H9 (cell line): ENCODE data around the gene EPHA4. TPM values are rescaled to one million over a fixed set of nuclear protein-coding genes. Genes with fewer than 3 reads are reported as not detected.

ENCODE experiments used
- DNase-seq: peaks from one replicate; pipeline ENCODE4 v3.0.0-alpha.2; 2017
- H2AFZ ChIP-seq: one replicate; pipeline ENCODE4 v1.6.1; 2013; ENCODE audit warnings: mild to moderate bottlenecking, low read length, control low read depth, moderate library complexity
- H2AK5ac ChIP-seq: 2 replicates; pipeline ENCODE4 v1.6.1; 2013; ENCODE audit warnings: low read length, control low read depth, mixed read lengths; ENCODE audit not compliant: insufficient read length
- H2BK120ac ChIP-seq: one replicate; pipeline ENCODE4 v1.6.1; 2013; ENCODE audit warnings: low read depth, mild to moderate bottlenecking, low read length, control low read depth, inconsistent platforms; ENCODE audit not compliant: poor library complexity, severe bottlenecking
- H2BK12ac ChIP-seq: 2 replicates; pipeline ENCODE4 v1.6.1; 2013; ENCODE audit warnings: low read length, control low read depth, mixed read lengths, low read depth; ENCODE audit not compliant: insufficient read length
- H2BK15ac ChIP-seq: 2 replicates; pipeline ENCODE4 v1.6.1; 2013; ENCODE audit warnings: low read depth, low read length, control low read depth
- H2BK20ac ChIP-seq: one replicate; pipeline ENCODE4 v1.6.1; 2013; ENCODE audit warnings: low read depth, mild to moderate bottlenecking, low read length, control low read depth, inconsistent platforms; ENCODE audit not compliant: poor library complexity, severe bottlenecking
- H2BK5ac ChIP-seq: 2 replicates; pipeline ENCODE4 v1.6.1; 2013; ENCODE audit warnings: low read length, control low read depth, mixed read lengths; ENCODE audit not compliant: insufficient read length
- H3K14ac ChIP-seq: 2 replicates; pipeline ENCODE4 v1.6.1; 2013; ENCODE audit warnings: low read length, control low read depth; ENCODE audit not compliant: insufficient read depth
- H3K18ac ChIP-seq: 2 replicates; pipeline ENCODE4 v1.6.1; 2013; ENCODE audit warnings: low read depth, mild to moderate bottlenecking, mixed read lengths, low read length, control low read depth; ENCODE audit not compliant: insufficient read length
- H3K23ac ChIP-seq: 2 replicates; pipeline ENCODE4 v1.6.1; 2013; ENCODE audit warnings: low read length, control low read depth, mixed read lengths, low read depth; ENCODE audit not compliant: insufficient read length
- H3K23me2 ChIP-seq: 2 replicates; pipeline ENCODE4 v1.6.1; 2013; ENCODE audit warnings: low read depth, mild to moderate bottlenecking, mixed read lengths, low read length, control low read depth; ENCODE audit not compliant: insufficient read length, poor library complexity, severe bottlenecking
- H3K27ac ChIP-seq: 2 replicates; pipeline ENCODE4 v1.5.1; 2013; ENCODE audit warnings: low read length, control low read depth, mixed read lengths, low read depth; ENCODE audit not compliant: insufficient read length
- H3K27me3 ChIP-seq: 2 replicates; pipeline ENCODE4 v1.6.1; 2013; ENCODE audit warnings: low read length, control low read depth, inconsistent platforms; ENCODE audit not compliant: insufficient read depth
- H3K4ac ChIP-seq: 2 replicates; pipeline ENCODE4 v1.6.1; 2013; ENCODE audit warnings: low read depth, mild to moderate bottlenecking, control low read depth, inconsistent platforms, low read length, moderate library complexity
- H3K4me1 ChIP-seq: 2 replicates; pipeline ENCODE4 v1.6.1; 2013; ENCODE audit warnings: low read length, control low read depth, inconsistent platforms; ENCODE audit not compliant: insufficient read depth
- H3K4me2 ChIP-seq: 2 replicates; pipeline ENCODE4 v1.6.1; 2013; ENCODE audit warnings: low read length, control low read depth, mixed read lengths; ENCODE audit not compliant: insufficient read length, insufficient read depth
- H3K56ac ChIP-seq: 2 replicates; pipeline ENCODE4 v1.6.1; 2013; ENCODE audit warnings: low read depth, mild to moderate bottlenecking, mixed read lengths, low read length, control low read depth; ENCODE audit not compliant: insufficient read length
- H3K79me1 ChIP-seq: 2 replicates; pipeline ENCODE4 v1.6.1; 2013; ENCODE audit warnings: low read depth, mild to moderate bottlenecking, moderate library complexity, low read length, control low read depth, inconsistent platforms; ENCODE audit not compliant: insufficient read depth, poor library complexity, severe bottlenecking
- H3K79me2 ChIP-seq: 2 replicates; pipeline ENCODE4 v1.6.1; 2013; ENCODE audit warnings: low read length, control low read depth, inconsistent platforms; ENCODE audit not compliant: insufficient read depth
- H3K9ac ChIP-seq: 2 replicates; pipeline ENCODE4 v1.6.1; 2013; ENCODE audit warnings: low read length, control low read depth, mixed read lengths; ENCODE audit not compliant: insufficient read length; ENCODE audit errors: extremely low read depth
- H3K9me3 ChIP-seq: one replicate; pipeline ENCODE4 v1.6.1; 2013; ENCODE audit warnings: low read depth, low read length, inconsistent platforms; ENCODE audit not compliant: control insufficient read depth
- H3T11ph ChIP-seq: one replicate; pipeline ENCODE4 v1.6.1; 2013; ENCODE audit warnings: mild to moderate bottlenecking, low read length, control low read depth, inconsistent platforms
- H4K20me1 ChIP-seq: one replicate; pipeline ENCODE4 v1.6.1; 2013; ENCODE audit not compliant: control insufficient read depth, insufficient read length, insufficient read depth
- H4K5ac ChIP-seq: 2 replicates; pipeline ENCODE4 v1.6.1; 2013; ENCODE audit warnings: low read depth, mild to moderate bottlenecking, mixed read lengths, low read length, control low read depth; ENCODE audit not compliant: insufficient read length
- H4K8ac ChIP-seq: replicated peaks from 2 replicates; pipeline ENCODE4 v1.6.1; 2013; ENCODE audit warnings: low read length, control low read depth, mixed read lengths, low read depth; ENCODE audit not compliant: insufficient read length
- H4K91ac ChIP-seq: 2 replicates; pipeline ENCODE4 v1.6.1; 2013; ENCODE audit warnings: low read depth, mild to moderate bottlenecking, moderate library complexity, mixed read lengths, low read length, control low read depth; ENCODE audit not compliant: insufficient read length
- H3K27ac Mint-ChIP-seq, 3 experiments: 2 replicates in 2 of 3; 3 replicates in 1 of 3; pipeline ENCODE4 v1.8.0; 2020 to 2021; ENCODE audit warnings: mixed read lengths in 3 of 3, mild to moderate bottlenecking in 1 of 3, moderate library complexity in 1 of 3
- H3K27me3 Mint-ChIP-seq: 2 replicates; pipeline ENCODE4 v1.8.0; 2021; ENCODE audit warnings: low read depth, mild to moderate bottlenecking, moderate library complexity, mixed read lengths
- H3K36me3 Mint-ChIP-seq, 3 experiments: 2 replicates in 2 of 3; 3 replicates in 1 of 3; pipeline ENCODE4 v1.8.0; 2020 to 2021; ENCODE audit warnings: low read depth in 3 of 3, mixed read lengths in 3 of 3; ENCODE audit not compliant: insufficient read depth in 1 of 3
- H3K4me1 Mint-ChIP-seq, 2 experiments: 2 replicates each; pipeline ENCODE4 v1.8.0; 2020; ENCODE audit warnings: mixed read lengths in 2 of 2
- H3K4me3 Mint-ChIP-seq, 2 experiments: 2 replicates in 1 of 2; 3 replicates in 1 of 2; pipeline ENCODE4 v1.8.0; 2020 to 2021; ENCODE audit warnings: mild to moderate bottlenecking in 2 of 2, mixed read lengths in 2 of 2, moderate library complexity in 1 of 2
- H3K9me3 Mint-ChIP-seq, 2 experiments: 2 replicates in 1 of 2; 3 replicates in 1 of 2; pipeline ENCODE4 v1.8.0; 2020; ENCODE audit warnings: mild to moderate bottlenecking in 2 of 2, mixed read lengths in 2 of 2, moderate library complexity in 1 of 2
- CTCF ChIP-seq: fragments of 200-600 bp; sonication (generic); conservative IDR thresholded peaks from 3 replicates; pipeline ENCODE4 v1.8.0; 2021; ENCODE audit warnings: antibody characterized with exemption, mild to moderate bottlenecking
- WGBS: extraction: QIAGEN DNeasy Blood & Tissue Kit; methylation state at CpG from one replicate; pipeline ENCODE4 v1.1.7; 2013; ENCODE audit warnings: missing lambda C conversion rate, low lambda C conversion rate, mixed read lengths; ENCODE audit not compliant: insufficient read length; ENCODE audit errors: extremely low coverage; 5-methylcytosine and 5-hydroxymethylcytosine counted together
- total RNA-seq: library from RNA; stranded (reverse); gene quantifications from 2 replicates; pipeline ENCODE4 v1.2.1, GENCODE V29; 2021

The EPHA4 gene
- total RNA-seq, 1 experiment from 2014 or later = 25.1 TPM

DNA sequence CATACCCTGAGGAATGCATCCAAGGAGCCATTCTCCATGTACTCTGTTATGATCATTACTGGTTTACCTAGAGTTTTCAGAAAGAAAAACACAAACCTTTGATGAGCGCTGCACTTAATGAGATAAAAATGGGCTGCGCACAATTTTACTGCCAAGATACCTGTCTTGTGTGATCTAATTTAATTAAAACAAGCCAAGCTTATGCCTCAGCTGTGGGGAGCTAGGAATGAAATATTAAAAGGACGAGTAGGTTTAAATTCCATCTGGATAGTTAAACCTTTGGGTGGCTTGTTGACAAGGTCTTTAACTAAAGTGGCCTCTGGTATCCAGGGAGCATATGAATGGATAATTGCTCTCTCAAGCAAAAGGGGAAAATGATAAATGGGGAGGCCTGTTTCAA, 135.0 kb downstream of the EPHA4 start:
- Histone ChIP-seq H3K23me2 (no peaks in the 10 kb centered on the region), H3K14ac (no peak overlapping the region), H3K4me1 (no peaks in the 10 kb centered on the region), H2BK120ac (no peak overlapping the region), H3K56ac (no peak overlapping the region), H2BK12ac (no peak overlapping the region), H3K27ac (no peak overlapping the region), H2BK15ac (no peak overlapping the region), H3K9ac (no peak overlapping the region), H3K79me2 (no peaks in the 10 kb centered on the region), H3K79me1 (no peaks in the 10 kb centered on the region), H4K8ac (no peak overlapping the region), H2BK5ac (no peak overlapping the region), H2AFZ (no peak overlapping the region), H3K9me3 (no peaks in the 10 kb centered on the region), H3K23ac (no peak overlapping the region), H4K91ac (no peak overlapping the region), H3K27me3 (no peaks in the 10 kb centered on the region), H3K18ac (no peak overlapping the region), H4K5ac (no peak overlapping the region), H4K20me1 (no peaks in the 10 kb centered on the region), H3K4ac (no peak overlapping the region), H2BK20ac (no peak overlapping the region), H2AK5ac (no peak overlapping the region), H3K4me2 (no peak overlapping the region), H3T11ph (no peak overlapping the region)
- no peak for TF ChIP-seq CTCF
- peaks cover 17 to 46% (median 24%) of the 10 kb centered on the region in 3 experiments; a peak in 6 of 7 replicates for H3K36me3 Mint-ChIP-seq
- peak overlapping the region in 1 of 3 experiments; percentile 10; a peak in 2 of 7 replicates for H3K27ac Mint-ChIP-seq
- no peak overlapping the region for H3K4me3 Mint-ChIP-seq
- H3K9me3 Mint-ChIP-seq = peaks cover 0 to 3% of the 10 kb centered on the region in 2 experiments; a peak in 1 of 5 replicates
- H3K4me1 Mint-ChIP-seq = peaks cover 29 to 44% of the 10 kb centered on the region in 2 experiments
- H3K27me3 Mint-ChIP-seq = peaks cover 2% of the 10 kb centered on the region; the same call in 1 of the 2 replicates
- DNase-seq = no peak
- no CpG with 5 or more reads among the region's 3 CpGs for WGBS
